SIG-M5 (cell line): ENCODE measurements around the gene SNAPC4.
"Not testable (repeated sequence)": the region's sequence is repeated elsewhere in the genome, so short reads cannot be mapped to it uniquely, and the experiment has no call there.

ENCODE experiments used
- DNase-seq: peaks from one replicate; lab custom pipeline; 2025; lab: John Stamatoyannopoulos, UW

Gene SNAPC4

GRCh38 chr9:136353757-136354488 is 46.0 kb downstream of the SNAPC4 start:
- no peak for DNase-seq

- no peak for DNase-seq
Observed at GRCh38 chr9:136353088-136353487, 46.9 kb downstream of the SNAPC4 start.

- DNase-seq, result no peak
Observed at GRCh38 chr9:136352682-136353081, 47.3 kb downstream of the SNAPC4 start.

- DNase-seq, result not testable (repeated sequence)
Observed at GRCh38 chr9:136351868-136352267, 48.1 kb downstream of the SNAPC4 start.

- DNase-seq, result no peak
Observed at GRCh38 chr9:136351252-136351800, 48.6 kb downstream of the SNAPC4 start.
